WTC11 (cell line): Measurements from ENCODE around the gene STAU1. TPM values are rescaled to one million over a fixed set of nuclear protein-coding genes. Genes with fewer than 3 reads are reported as not detected.
A peak's percentile ranks its signal among the peaks of the same experiment; 100 is the strongest.

Experiments
- ATAC-seq: fragments of 200-7000 bp; cut with Tn5 transposase; 2 replicates; pipeline ENCODE4 v1.10.0; 2021; ENCODE audit warnings: mild to moderate bottlenecking, moderate library complexity
- CTCF ChIA-PET: fragments of 300-600 bp; sonication (Branson Sonifier 250); formaldehyde crosslinking; loops from one replicate; lab custom pipeline; 2021; ENCODE audit warnings: antibody characterized with exemption; lab: Charles Lee
- POLR2A ChIA-PET: fragments of 350-600 bp; sonication (Branson Sonifier 250); formaldehyde crosslinking; loops from one replicate; lab custom pipeline; 2021; ENCODE audit warnings: antibody characterized with exemption; lab: Charles Lee
- DNase-seq: peaks from one replicate; pipeline ENCODE4 v3.0.0; 2021; ENCODE audit warnings: low spot score
- H3K27ac Mint-ChIP-seq: 2 replicates; pipeline ENCODE4 v1.8.0; 2021; ENCODE audit warnings: mixed read lengths
- H3K27me3 Mint-ChIP-seq: 2 replicates; pipeline ENCODE4 v1.8.0; 2021; ENCODE audit warnings: low read depth, mild to moderate bottlenecking, moderate library complexity, mixed read lengths
- H3K36me3 Mint-ChIP-seq: 2 replicates; pipeline ENCODE4 v1.8.0; 2021; ENCODE audit warnings: mixed read lengths
- H3K4me1 Mint-ChIP-seq: 2 replicates; pipeline ENCODE4 v1.8.0; 2022; ENCODE audit warnings: mixed read lengths
- H3K4me3 Mint-ChIP-seq: 2 replicates; pipeline ENCODE4 v1.8.0; 2021; ENCODE audit warnings: mild to moderate bottlenecking, moderate library complexity, mixed read lengths
- H3K9me3 Mint-ChIP-seq: 2 replicates; pipeline ENCODE4 v1.8.0; 2021; ENCODE audit warnings: mixed read lengths
- ATF3 ChIP-seq: sonication (generic); formaldehyde crosslinking; conservative IDR thresholded peaks from 2 replicates; pipeline ENCODE4 v1.8.1; 2022; ENCODE audit warnings: mild to moderate bottlenecking, missing genetic modification reagents
- CTCF ChIP-seq: fragments of 200-600 bp; IDR thresholded peaks from 2 replicates; pipeline ENCODE4 v1.8.0; 2022; ENCODE audit warnings: antibody characterized with exemption
- ERG ChIP-seq: fragments of 250-450 bp; sonication (Bioruptor Pico); IDR thresholded peaks from 2 replicates; pipeline ENCODE4 v1.8.0; 2021; ENCODE audit warnings: mild to moderate bottlenecking
- HMGA2 ChIP-seq: fragments of 250-450 bp; sonication (Bioruptor Pico); IDR thresholded peaks from 2 replicates; pipeline ENCODE4 v1.4.0; 2021; ENCODE audit warnings: mild to moderate bottlenecking, moderate library complexity
- NR3C1 ChIP-seq: sonication (generic); formaldehyde crosslinking; conservative IDR thresholded peaks from 2 replicates; pipeline ENCODE4 v1.8.1; 2023; ENCODE audit warnings: low read depth, mild to moderate bottlenecking, missing genetic modification reagents
- STAT6 ChIP-seq: sonication (generic); formaldehyde crosslinking; conservative IDR thresholded peaks from 2 replicates; pipeline ENCODE4 v1.8.1; 2023; ENCODE audit warnings: mild to moderate bottlenecking, low read depth, missing genetic modification reagents, moderate library complexity
- ZNF138 ChIP-seq: sonication (generic); formaldehyde crosslinking; conservative IDR thresholded peaks from 2 replicates; pipeline ENCODE4 v1.8.1; 2022; ENCODE audit warnings: mild to moderate bottlenecking, moderate library complexity, missing genetic modification reagents
- ZNF317 ChIP-seq: sonication (generic); formaldehyde crosslinking; IDR thresholded peaks from 2 replicates; pipeline ENCODE4 v1.8.1; 2023; ENCODE audit warnings: low read depth, mild to moderate bottlenecking, moderate library complexity, missing genetic modification reagents, borderline replicate concordance
- total RNA-seq: library from RNA; stranded (reverse); gene quantifications from 3 replicates; pipeline ENCODE4 v1.2.3, GENCODE V29; 2021

STAU1 gene
- total RNA-seq, 1 experiment from 2014 or later = 92.6 TPM

GRCh38 chr20:49228676-49229075 lies 40.5 kb upstream of the STAU1 start:
- peaks cover 71% of the 10 kb centered on the region for H3K36me3 Mint-ChIP-seq
- H3K4me1 Mint-ChIP-seq = no peaks in the 10 kb centered on the region
- ChIA-PET POLR2A (interaction anchor here (0.5 kb wide), 1 partner anchor 26 kb away, joined by 3 read pairs; no protein-coding TSS in a partner anchor), CTCF (interaction anchor here (0.7 to 1.1 kb wide), 2 partner anchors 11 to 18 kb away, joined by 3 read pairs; no protein-coding TSS in a partner anchor)
- H3K4me3 Mint-ChIP-seq = no peak overlapping the region
- no peak for TF ChIP-seq ZNF138 (CRISPR knock-in tag)
- H3K27ac Mint-ChIP-seq = no peak overlapping the region
- no peaks in the 10 kb centered on the region for H3K27me3 Mint-ChIP-seq
- ATAC-seq (no peak), DNase-seq (no peak)
- no peaks in the 10 kb centered on the region for H3K9me3 Mint-ChIP-seq

GRCh38 chr20:49225896-49226295 lies 37.8 kb upstream of the STAU1 start:
- H3K4me3 Mint-ChIP-seq = no peak overlapping the region
- no peak for TF ChIP-seq STAT6 (CRISPR knock-in tag)
- no peak for TF ChIP-seq HMGA2 (CRISPR knock-in tag)
- no peak for TF ChIP-seq ZNF317 (CRISPR knock-in tag)
- TF ChIP-seq ATF3 (CRISPR knock-in tag) = no peak
- TF ChIP-seq NR3C1 (CRISPR knock-in tag) = no peak
- CTCF ChIA-PET = interaction anchor here (0.5 to 1.0 kb wide), 2 partner anchors 93 to 252 kb away, joined by 4 read pairs; no protein-coding TSS in a partner anchor

GRCh38 chr20:49219924-49220831 lies 32.0 kb upstream of the STAU1 start:
- H3K27me3 Mint-ChIP-seq = peaks cover 2% of the 10 kb centered on the region; the same call in 1 of the 2 replicates
- POLR2A ChIA-PET = no interaction called here
- peak overlapping the region; percentile 96 for H3K4me3 Mint-ChIP-seq
- ATAC-seq (no peak), DNase-seq (no peak)
- CTCF ChIA-PET = interaction anchor here (1.3 kb wide), 1 partner anchor 58 kb away, joined by 3 read pairs; the partner anchor contains the start of gene ZNFX1
- TF ChIP-seq ERG (CRISPR knock-in tag) (no peak), CTCF (no peak)
- peaks cover 19% of the 10 kb centered on the region for H3K4me1 Mint-ChIP-seq
- peak overlapping the region; percentile 98 for H3K27ac Mint-ChIP-seq
- peaks cover 34% of the 10 kb centered on the region for H3K36me3 Mint-ChIP-seq
- no peaks in the 10 kb centered on the region for H3K9me3 Mint-ChIP-seq

More at GRCh38 chr20:49225896-49226295, 37.8 kb upstream of the STAU1 start:
- Mint-ChIP-seq H3K9me3 (no peaks in the 10 kb centered on the region), H3K36me3 (peaks cover 77% of the 10 kb centered on the region), H3K27me3 (no peaks in the 10 kb centered on the region), H3K27ac (no peak overlapping the region), H3K4me1 (peaks cover under 1% of the 10 kb centered on the region)
- POLR2A ChIA-PET = no interaction called here
- no peak for DNase-seq
- no peak for ATAC-seq
